ENCODE data around the gene RTN4. TPM values are rescaled to one million over a fixed set of nuclear protein-coding genes. Genes with fewer than 3 reads are reported as not detected.

RTN4 gene
- total and polyA plus RNA-seq, 2 experiments from 2014 or later: 186 to 223 TPM

GRCh38 chr2:54979321-54980044 lies 70.8 kb downstream of the RTN4 start:
- H3K27ac ChIP-seq: no peak overlapping the region
- peaks cover 35% of the 10 kb centered on the region for H3K4me1 ChIP-seq (ENCODE audit: low read depth)
- no peak for TF ChIP-seq CTCF (IDR thresholded peaks at IDR 0.05; ENCODE audit: low read depth, low read length)
- H3K4me3 ChIP-seq: no peak overlapping the region
- no peak for DNase-seq (ENCODE audit: low read depth in 1 of 2, low spot score in 1 of 2)
- no peaks in the 10 kb centered on the region for H3K27me3 ChIP-seq
- peaks cover 16% of the 10 kb centered on the region for H3K36me3 ChIP-seq
- H3K9me3 ChIP-seq (ENCODE audit: low read depth): no peaks in the 10 kb centered on the region

- Histone ChIP-seq H3K36me3 (peaks cover 10% of the 10 kb centered on the region), H3K9me3 (ENCODE audit: low read depth) (no peaks in the 10 kb centered on the region), H3K4me3 (no peak overlapping the region), H3K27ac (peak overlapping the region; percentile 71), H3K4me1 (ENCODE audit: low read depth) (peaks cover 42% of the 10 kb centered on the region), H3K27me3 (peaks cover 3% of the 10 kb centered on the region)
- no peak for TF ChIP-seq CTCF (IDR thresholded peaks at IDR 0.05; ENCODE audit: low read depth, low read length)
- DNase-seq (ENCODE audit: low read depth in 1 of 2, low spot score in 1 of 2): peak in 1 of 2 donors; percentile 54
Measured at GRCh38 chr2:54977149-54977548, 73.1 kb downstream of the RTN4 start.

- TF ChIP-seq CTCF (IDR thresholded peaks at IDR 0.05; ENCODE audit: low read depth, low read length): no peak
- Histone ChIP-seq H3K9me3 (ENCODE audit: low read depth) (no peaks in the 10 kb centered on the region), H3K27me3 (peaks cover 11% of the 10 kb centered on the region), H3K4me1 (ENCODE audit: low read depth) (peaks cover 42% of the 10 kb centered on the region), H3K36me3 (peaks cover 6% of the 10 kb centered on the region), H3K27ac (peak overlapping the region; percentile 71), H3K4me3 (peak overlapping the region; percentile 14)
- DNase-seq (ENCODE audit: low read depth in 1 of 2, low spot score in 1 of 2): peak in 1 of 2 donors; percentile 39
Measured at GRCh38 chr2:54975598-54976492, 74.4 kb downstream of the RTN4 start.

- no peak for DNase-seq (ENCODE audit: low read depth in 1 of 2, low spot score in 1 of 2)
- H3K27me3 ChIP-seq: peaks cover 11% of the 10 kb centered on the region
- H3K9me3 ChIP-seq (ENCODE audit: low read depth): no peaks in the 10 kb centered on the region
- TF ChIP-seq CTCF (IDR thresholded peaks at IDR 0.05; ENCODE audit: low read depth, low read length): no peak
- H3K4me3 ChIP-seq: no peak overlapping the region
- peaks cover 6% of the 10 kb centered on the region for H3K36me3 ChIP-seq
- H3K27ac ChIP-seq: no peak overlapping the region
- H3K4me1 ChIP-seq (ENCODE audit: low read depth): peaks cover 47% of the 10 kb centered on the region
Measured at GRCh38 chr2:54975175-54975574, 75.1 kb downstream of the RTN4 start.

GRCh38 chr2:54969940-54970338 lies 80.3 kb downstream of the RTN4 start:
- peaks cover 45% of the 10 kb centered on the region for H3K27me3 ChIP-seq
- H3K27ac ChIP-seq: no peak overlapping the region
- no peak for DNase-seq (ENCODE audit: low read depth in 1 of 2, low spot score in 1 of 2)
- no peak overlapping the region for H3K4me3 ChIP-seq
- no peaks in the 10 kb centered on the region for H3K9me3 ChIP-seq (ENCODE audit: low read depth)
- no peak for TF ChIP-seq CTCF (IDR thresholded peaks at IDR 0.05; ENCODE audit: low read depth, low read length)
- peaks cover 34% of the 10 kb centered on the region for H3K4me1 ChIP-seq (ENCODE audit: low read depth)
- H3K36me3 ChIP-seq: peaks cover 6% of the 10 kb centered on the region

All from cardiac muscle cell (in vitro differentiated cells and primary cell).